ENCODE measurements around the gene HIBCH.

DNA sequence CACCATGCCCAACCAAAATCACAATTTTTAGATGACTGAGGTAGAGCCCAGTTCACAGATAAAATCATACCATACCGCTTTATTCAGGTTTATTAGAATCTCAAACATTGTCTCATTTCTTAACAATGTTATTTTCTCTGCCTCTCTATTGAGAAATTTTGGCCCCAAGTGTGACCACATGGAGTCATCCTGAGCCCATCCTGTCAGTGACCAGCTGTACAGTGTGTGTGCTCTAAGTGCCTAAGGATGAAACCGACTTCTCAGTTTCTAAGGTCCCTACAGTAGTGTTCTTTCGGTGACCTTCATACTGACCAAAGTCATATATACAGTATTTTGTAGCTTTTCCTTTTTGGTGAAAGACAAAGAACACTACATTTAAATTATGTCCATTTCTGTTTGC, 133.4 kb downstream of the HIBCH start:
- TF ChIP-seq CTCF (IDR thresholded peaks at IDR 0.05) (no peak), EZH2phosphoT487 (IDR thresholded peaks at IDR 0.05) (no peak)
